NCI-H446 (cell line): ENCODE measurements around the gene RCAN2.

ENCODE experiments used
- DNase-seq, 2 experiments: peaks; one replicate each; lab custom pipeline; 2025; lab: John Stamatoyannopoulos, UW

Gene RCAN2

GRCh38 chr6:46215213-46215612, 276.0 kb downstream of the RCAN2 start:
- no peak for DNase-seq

- no peak for DNase-seq
These were observed 279.3 kb downstream of the RCAN2 start for GRCh38 chr6:46211917-46212316.

- no peak for DNase-seq
These were observed 281.0 kb downstream of the RCAN2 start for GRCh38 chr6:46210294-46210693.

- DNase-seq = no peak
These were observed 282.9 kb downstream of the RCAN2 start for GRCh38 chr6:46208303-46208702.

- DNase-seq = no peak
These were observed 284.1 kb downstream of the RCAN2 start for GRCh38 chr6:46207174-46207573.

GRCh38 chr6:46204880-46205650, 286.2 kb downstream of the RCAN2 start:
- DNase-seq = no peak

GRCh38 chr6:46203391-46204177, 287.7 kb downstream of the RCAN2 start:
- no peak for DNase-seq

GRCh38 chr6:46201702-46202101, 289.5 kb downstream of the RCAN2 start:
- DNase-seq = no peak

- no peak for DNase-seq
These were observed 291.9 kb downstream of the RCAN2 start for GRCh38 chr6:46199387-46199786.

- DNase-seq = no peak
These were observed 299.3 kb downstream of the RCAN2 start for GRCh38 chr6:46191961-46192360.

- no peak for DNase-seq
These were observed 300.4 kb downstream of the RCAN2 start for GRCh38 chr6:46190889-46191288.

- no peak for DNase-seq
These were observed 301.5 kb downstream of the RCAN2 start for GRCh38 chr6:46189726-46190125.

GRCh38 chr6:46186583-46186982, 304.7 kb downstream of the RCAN2 start:
- no peak for DNase-seq

- no peak for DNase-seq
These were observed 307.1 kb downstream of the RCAN2 start for GRCh38 chr6:46184114-46184513.

GRCh38 chr6:46175976-46176375, 315.3 kb downstream of the RCAN2 start:
- no peak for DNase-seq

- DNase-seq = no peak
These were observed 315.8 kb downstream of the RCAN2 start for GRCh38 chr6:46175446-46175845.

GRCh38 chr6:46174904-46175303, 316.3 kb downstream of the RCAN2 start:
- DNase-seq = no peak

GRCh38 chr6:46172176-46172575, 319.1 kb downstream of the RCAN2 start:
- DNase-seq = no peak
